Activated CD4-positive, alpha-beta T cell treated with anti-CD3 and anti-CD28 coated beads for 48 hours (primary cell): Measurements from ENCODE around the gene KDF1.
"Not testable (repeated sequence)": the region's sequence is repeated elsewhere in the genome, so short reads cannot be mapped to it uniquely, and the experiment has no call there.

ENCODE experiments used
- DNase-seq: peaks from one replicate; pipeline ENCODE4 v3.0.0-alpha.2; 2020

KDF1 gene

DNA sequence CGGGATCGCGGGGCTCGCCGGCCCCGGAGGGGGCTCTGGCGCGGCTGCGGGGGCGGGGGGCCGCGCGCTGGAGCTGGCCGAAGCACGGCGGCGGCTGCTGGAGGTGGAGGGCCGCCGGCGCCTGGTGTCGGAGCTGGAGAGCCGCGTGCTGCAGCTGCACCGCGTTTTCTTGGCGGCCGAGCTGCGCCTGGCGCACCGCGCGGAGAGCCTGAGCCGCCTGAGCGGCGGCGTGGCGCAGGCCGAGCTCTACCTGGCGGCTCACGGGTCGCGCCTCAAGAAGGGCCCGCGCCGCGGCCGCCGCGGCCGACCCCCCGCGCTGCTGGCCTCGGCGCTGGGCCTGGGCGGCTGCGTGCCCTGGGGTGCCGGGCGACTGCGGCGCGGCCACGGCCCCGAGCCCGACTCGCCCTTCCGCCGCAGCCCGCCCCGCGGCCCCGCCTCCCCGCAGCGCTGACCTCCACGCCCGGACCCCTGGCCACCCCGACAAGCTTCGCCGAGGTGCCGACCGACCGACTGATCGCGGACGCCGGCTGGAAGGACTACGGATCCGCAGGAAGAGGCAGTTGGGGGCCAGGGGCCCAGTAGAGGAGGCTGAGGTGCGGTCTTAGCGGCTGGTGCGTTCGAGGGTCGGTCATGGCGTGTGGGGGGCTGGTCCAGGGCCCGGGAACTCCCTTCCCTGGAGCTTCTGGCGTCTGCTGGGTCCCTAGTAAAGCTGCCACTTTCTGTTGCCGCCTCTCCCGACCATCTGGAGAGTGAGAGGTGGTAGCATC, 33.9 kb upstream of the KDF1 start:
- DNase-seq, result peak; percentile 43

- peak; percentile 72 for DNase-seq
These were observed 33.2 kb upstream of the KDF1 start, which contains the start of gene TRNP1 for GRCh38 chr1:26993237-26994019. TSS of gene TRNP1 (plus strand) at chr1:26993692. CDS start at chr1:26993787, 95 bp downstream.

GRCh38 chr1:26991310-26992116, 31.2 kb upstream of the KDF1 start:
- DNase-seq, result peak; percentile 40

- DNase-seq, result not testable (repeated sequence)
These were observed 29.3 kb upstream of the KDF1 start for GRCh38 chr1:26989403-26990109.

DNA sequence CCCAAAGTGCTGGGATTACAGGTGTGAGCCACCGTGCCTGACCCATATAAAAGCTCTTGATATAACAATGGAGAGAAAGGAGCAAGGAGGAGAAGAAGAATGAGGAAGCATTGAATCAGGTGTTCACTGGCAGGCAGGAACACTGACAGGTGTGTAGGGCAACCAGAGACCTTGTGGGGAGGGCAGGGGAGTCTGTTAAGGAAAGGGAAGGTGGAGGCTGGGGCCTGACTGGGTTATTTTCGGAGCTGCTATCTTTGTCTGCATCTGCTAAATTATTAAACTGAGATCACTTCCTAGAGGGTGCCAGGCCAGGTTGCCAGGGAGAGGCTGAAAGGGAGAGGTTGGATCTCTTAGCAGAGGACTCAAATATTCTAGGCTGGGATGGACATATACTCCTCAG, 26.4 kb upstream of the KDF1 start:
- DNase-seq, result no peak

DNA sequence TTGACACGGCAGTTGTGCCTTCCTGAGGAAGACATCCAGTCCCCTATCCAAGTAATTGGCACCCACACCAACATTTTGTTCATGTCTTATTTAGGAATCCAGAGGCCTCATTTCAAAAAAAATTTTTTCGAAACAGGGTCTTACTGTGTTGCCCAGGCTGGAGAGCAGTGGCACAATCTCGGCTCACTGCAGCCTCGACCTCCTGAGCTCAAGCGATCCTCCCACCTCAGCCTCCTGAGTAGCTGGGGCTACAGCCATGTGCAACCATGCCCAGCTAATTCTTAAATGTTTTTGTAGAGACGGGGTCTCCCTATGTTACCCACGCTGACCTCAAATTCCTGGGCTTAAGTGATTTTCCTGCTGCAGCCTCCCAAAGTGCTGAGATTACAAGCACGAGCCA, 24.0 kb upstream of the KDF1 start:
- DNase-seq, result no peak

GRCh38 chr1:26983863-26984262, 23.6 kb upstream of the KDF1 start:
- no peak for DNase-seq

DNA sequence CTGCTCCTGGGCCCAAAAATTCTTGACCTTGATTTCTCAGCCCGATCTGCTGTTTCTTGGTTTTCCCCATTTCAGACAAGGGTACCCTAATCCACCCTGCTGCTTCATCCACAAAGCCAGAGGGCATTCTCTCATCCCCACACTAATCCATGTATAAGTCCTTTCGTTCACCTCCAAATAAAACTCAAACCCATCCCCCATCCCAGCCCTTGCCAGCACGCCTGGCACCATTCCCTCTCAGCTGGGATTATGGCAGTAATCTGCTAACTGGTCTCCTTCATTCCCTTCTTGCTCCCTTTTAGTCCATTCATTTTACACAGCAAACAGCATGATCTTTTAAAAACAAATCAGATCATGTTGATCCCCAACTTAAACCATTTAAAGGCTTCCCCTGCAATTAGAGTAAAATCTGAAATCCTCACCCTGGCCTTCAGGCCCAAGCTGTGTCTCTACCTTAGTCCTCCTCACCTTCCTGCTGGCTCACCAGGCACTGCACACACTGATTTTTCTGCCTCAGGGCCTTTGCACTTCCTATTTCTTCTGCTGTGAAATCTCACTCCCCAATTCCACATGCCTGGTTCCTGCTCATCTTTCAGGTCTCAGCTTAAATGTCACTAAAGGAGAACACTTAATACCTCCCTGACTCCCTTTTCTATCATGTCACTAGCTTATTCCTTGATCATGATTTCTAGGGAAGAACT, 21.0 kb upstream of the KDF1 start:
- DNase-seq, result no peak

DNA sequence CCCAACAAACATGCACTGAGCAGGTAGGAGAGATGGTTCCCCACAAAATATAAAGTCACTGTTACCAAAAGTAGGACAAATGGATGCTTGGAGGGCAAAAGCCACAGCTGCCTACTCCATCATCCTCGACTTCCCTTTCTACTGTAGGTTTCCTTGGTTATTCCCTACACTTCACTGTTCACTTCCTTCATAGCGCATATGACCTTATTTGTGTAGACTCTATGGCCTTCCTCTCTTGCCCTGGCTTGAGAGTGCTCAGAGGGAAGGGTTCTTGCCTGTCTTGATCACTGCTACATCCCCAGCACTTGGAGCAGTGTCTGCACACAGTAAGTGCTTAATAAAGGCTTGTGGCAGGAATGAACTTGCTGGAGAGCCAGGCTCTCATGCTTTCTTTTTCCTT, 18.6 kb upstream of the KDF1 start:
- DNase-seq, result no peak

DNA sequence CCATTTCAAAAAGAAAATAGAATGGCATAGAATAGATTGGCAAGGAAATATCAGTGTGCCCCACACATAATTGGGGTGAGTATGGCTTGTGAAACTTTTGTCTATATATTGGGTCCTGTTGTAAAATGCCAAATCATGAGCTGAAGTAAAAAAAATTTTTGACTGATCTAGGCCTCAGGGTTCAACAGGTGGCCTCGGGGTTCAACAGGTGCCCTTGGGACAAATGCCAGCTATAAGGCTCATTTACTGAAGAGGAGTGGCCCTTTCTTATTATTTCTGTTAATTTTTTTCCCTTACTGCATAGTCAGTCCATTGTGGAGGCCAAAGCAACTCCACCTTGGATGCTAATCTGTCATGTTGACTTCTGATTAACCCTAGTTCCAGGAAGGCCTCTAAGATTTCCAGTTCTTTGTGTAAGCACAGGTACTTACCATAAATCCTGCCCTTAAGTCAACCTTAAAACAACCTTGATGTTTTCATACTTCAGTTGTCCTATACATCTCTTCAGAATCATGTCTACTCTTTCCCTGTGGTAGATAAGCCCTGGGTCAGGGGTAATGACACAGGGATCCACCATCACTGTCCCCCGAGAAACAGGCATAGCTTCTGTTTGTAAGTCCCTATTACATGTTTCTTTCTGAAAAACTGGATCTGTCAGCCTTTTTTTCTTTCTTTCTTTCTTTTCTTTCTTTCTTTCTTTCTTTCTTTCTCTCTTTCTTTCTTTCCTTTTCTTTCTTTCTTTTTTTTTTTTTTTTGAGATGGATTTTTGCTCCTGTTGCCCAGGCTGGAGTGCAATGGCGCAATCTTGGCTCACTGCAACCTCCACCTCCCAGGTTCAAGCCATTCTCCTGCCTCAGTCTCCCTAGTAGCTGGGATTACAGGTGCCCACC, 16.6 kb upstream of the KDF1 start:
- no peak for DNase-seq

DNA sequence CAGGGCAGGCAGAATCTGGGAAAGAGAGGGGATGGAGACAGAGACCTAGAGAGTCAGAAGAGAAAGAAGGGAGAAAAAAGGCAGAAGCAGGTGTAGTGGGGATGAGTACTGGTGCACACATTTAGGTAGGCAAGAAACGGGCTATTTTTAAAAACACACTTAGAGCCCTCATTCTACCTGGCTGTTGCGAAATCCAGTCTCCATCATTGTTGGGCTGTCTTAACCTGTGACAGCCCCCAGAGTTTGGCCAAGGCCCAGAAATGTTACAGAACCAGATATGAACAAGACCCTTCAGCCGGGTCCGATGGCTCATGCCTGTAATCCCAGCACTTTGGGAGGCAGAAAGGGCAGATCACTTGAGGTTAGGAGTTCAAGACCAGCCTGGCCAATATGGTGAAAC, 12.6 kb upstream of the KDF1 start:
- DNase-seq, result no peak

- DNase-seq, result no peak
These were observed 12.1 kb upstream of the KDF1 start for GRCh38 chr1:26972390-26972789.

GRCh38 chr1:26971590-26971989, 11.3 kb upstream of the KDF1 start:
- no peak for DNase-seq

DNA sequence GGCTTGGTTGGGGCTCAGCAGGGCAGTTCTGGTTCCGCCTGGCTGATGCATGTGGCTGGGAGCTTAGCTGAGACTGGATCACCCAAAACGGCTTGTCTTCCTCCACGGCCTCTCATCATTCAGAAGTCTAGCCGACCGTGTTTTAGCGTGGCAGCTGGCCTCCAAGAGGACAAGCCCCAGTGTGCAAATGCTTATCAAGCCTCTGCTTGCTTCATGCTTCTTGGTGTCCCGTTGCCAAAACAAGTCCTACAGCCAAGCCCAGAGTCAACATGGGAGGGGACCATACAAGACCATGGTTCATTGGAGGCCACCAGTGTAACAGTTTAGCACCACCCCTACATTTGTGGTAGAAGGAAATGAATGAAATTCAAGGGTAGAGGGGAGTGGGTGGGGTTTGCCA, 10.5 kb upstream of the KDF1 start:
- no peak for DNase-seq

DNA sequence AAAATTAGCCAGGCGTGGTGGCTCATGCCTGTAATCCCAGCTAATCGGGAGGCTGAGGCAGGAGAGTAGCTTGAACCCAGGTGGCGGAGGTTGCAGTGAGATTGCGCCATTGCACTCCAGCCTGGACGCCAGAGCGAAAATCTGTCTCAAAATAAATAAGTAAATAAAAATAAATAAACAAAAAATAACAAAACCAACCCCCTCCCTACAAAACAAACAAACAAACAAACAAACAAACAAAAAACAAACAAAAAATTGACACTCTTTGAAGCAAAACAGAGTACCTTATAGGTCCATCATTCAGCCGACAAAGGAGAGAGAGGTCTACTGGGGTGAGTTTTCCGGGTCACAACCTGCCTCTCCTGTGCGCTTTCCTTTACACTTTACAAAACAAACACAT, 5.4 kb upstream of the KDF1 start:
- DNase-seq, result no peak

DNA sequence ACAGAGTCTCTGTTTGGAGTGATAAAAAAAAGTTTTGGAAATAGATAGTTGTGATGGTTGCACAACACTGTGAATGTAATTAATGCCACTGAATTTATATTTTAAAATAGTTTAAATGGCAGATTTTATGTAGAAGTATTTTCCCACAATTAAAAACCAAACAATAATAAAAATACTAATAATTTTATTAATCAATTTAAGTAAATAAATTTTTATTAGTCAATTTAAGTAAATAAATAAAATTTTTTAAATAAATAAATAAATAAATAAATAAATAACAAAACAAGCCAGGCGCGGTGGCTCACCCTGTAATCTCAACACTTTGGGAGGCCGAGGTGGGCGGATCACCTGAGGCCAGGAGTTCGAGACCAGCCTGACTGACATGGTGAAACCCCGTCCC, 4.9 kb upstream of the KDF1 start:
- DNase-seq, result no peak

DNA sequence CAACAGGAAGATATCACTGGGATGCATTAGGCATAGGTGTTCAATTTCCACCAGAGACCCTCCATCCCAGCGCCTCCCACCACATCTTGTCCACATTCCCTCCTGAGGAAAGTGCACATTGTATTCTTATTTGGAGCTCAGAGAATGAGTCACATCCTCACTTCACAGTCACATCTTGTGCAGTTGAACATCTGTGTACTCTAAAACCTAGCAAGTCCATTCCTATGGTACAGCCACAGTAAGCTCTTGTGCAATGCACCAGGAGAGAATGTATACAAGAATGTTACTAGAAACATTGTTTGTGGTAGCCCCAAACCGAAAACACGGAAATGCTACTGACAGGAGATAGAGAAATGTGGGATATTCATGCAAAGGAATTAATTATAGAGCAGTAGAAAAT, 1.6 kb upstream of the KDF1 start:
- no peak for DNase-seq

DNA sequence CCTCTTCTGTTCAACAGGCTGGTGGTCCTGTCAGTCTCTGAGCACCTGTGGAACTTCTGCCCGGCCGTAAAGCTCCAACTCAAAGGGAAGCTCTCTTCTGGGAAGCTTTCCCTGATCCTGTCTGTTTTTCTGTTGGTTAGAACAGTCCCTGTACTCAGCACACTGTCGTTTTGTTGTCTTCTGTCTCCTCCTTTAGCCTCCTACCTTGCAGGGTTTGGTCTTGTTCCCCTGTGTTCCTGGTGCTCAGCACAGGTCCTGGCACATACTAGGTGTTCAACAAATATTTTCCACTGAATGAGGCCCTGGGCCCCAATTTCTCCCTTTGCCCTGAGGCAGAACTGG, 328 bp upstream of the KDF1 start:
- DNase-seq, result no peak

- DNase-seq, result no peak
These were observed 998 bp downstream of the KDF1 start for GRCh38 chr1:26959270-26959669.

- no peak for DNase-seq
These were observed 3.0 kb downstream of the KDF1 start for GRCh38 chr1:26957306-26957705.

DNA sequence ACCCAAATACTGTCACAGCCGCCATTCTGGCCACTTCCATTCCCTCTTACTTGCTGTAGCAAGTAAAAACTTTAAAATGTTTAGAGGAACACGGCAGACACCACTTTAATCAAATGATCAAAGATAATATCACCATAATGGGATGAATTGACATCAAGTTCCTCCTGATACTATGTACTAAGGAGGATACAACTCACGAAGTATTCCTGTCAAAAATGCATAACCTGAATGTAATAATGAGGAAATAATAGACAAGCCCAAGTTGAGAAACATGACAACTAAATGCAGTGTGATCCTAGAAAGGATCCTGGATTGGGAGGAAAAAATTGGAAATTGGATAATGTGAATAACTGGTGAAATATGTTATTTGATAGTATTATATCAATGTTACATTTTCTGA, 3.9 kb downstream of the KDF1 start:
- DNase-seq, result no peak
